Fibroblast of skin of left quadriceps (primary cell): ENCODE results near the gene FBRSL1.

Experiments
- DNase-seq, 2 experiments: peaks; one replicate each; pipeline ENCODE4 v3.0.0-alpha.2; 2013; ENCODE audit warnings: low read depth in 2 of 2

The FBRSL1 gene

GRCh38 chr12:132496358-132496669 is 6.4 kb downstream of the FBRSL1 start:
- DNase-seq = no peak

DNA sequence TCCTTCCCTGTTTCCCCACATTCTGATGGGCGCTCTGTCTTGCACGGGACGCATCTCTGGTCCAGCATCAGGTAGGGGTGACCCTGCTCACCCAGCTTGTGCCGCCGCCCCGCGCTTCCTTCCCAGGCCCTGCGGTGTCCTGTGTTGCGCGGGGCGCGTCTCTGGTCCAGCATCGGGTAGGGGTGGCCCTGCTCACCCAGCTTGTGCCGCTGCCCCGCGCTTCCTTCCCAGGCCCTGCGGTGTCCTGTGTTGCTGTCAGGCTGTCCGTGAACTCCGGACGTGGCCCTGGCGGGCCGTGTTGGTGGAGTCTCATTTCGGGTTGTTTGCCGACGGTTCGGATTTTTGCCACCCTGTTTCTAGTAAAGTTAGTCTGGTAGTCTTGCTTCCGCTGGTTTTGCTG is 6.8 kb downstream of the FBRSL1 start:
- DNase-seq = no peak

DNA sequence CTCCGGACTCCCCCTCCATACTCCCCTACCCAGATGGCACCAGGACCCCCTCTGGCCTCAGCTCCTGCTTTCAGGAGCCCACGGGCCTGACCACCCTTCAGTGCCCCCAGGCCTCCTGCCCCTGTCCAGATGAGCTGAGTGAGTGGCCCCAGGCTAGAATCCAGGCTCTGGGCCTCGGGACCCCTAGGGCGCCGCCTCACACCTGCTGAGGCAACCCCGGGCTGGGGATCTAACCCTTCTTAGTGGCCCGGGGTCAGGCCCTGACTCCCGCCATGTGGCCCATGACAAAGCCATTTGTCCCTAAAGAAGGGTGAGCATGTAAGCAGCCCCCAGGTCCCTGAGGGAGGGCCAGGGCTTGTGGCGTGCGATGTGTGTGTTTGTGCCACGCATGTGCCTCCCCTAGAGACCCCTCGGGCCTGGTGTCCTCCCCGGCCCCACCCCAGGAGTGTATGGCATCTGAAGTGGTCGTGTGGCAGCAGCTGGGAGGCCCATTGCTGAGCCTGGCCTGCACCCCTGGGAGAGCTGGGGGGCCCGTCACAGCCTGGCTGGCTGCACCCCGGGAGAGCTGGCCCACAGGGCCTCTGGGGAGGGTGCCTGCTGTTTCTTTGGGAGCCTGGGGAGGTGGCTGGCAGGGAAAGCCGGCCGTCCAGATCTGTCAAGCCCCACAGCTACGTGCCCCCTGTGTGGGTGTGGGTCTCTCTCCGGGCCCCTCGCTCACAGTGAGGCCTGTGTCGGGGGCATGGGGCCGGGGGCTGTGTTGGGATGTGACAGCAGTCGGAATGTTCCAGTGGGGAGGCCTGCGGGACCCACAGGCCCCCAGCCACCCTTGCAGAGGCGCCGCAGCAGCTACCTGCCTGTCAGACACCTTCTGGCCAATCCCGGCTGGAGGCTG is 7.8 kb downstream of the FBRSL1 start:
- DNase-seq = no peak

DNA sequence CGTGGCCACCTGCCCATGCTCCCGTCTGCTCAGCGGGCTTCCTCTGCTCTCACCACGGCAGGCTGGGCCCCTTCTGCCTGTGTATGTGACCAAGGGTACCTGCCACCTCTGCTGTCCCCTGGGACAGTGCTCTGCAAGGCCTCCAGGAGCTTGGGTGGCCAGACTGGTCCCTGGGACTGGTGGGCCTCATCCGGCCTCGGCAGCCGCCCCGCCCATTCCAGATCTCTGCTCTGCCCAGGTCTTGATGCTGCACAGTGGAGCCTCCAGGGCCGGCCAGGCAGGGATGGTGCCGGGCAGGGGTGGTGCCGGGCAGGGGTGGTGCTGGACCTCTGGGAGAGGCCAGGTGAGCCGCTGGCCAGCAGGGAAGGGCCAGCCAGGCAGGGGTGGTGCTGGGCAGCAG is 9.0 kb downstream of the FBRSL1 start:
- DNase-seq = no peak

GRCh38 chr12:132500142-132500855 is 10.3 kb downstream of the FBRSL1 start:
- no peak for DNase-seq

DNA sequence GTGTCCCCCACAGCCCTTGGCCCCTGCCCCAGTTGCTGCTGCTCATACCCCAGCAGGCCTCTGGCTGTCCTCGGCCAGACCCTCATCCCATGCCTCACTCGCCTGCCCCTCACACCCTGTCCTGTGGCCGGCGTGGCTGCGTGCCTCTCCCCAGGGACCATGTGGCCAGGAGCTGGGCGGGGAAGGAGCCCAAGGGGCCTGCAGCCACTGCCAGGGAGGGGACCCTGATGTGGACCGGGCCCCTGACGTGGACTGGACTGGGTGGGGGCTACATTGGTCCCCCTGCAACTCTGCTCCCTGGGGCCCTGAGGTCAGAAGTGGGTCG is 10.9 kb downstream of the FBRSL1 start:
- no peak for DNase-seq

GRCh38 chr12:132501204-132501940 is 11.4 kb downstream of the FBRSL1 start:
- DNase-seq = no peak

DNA sequence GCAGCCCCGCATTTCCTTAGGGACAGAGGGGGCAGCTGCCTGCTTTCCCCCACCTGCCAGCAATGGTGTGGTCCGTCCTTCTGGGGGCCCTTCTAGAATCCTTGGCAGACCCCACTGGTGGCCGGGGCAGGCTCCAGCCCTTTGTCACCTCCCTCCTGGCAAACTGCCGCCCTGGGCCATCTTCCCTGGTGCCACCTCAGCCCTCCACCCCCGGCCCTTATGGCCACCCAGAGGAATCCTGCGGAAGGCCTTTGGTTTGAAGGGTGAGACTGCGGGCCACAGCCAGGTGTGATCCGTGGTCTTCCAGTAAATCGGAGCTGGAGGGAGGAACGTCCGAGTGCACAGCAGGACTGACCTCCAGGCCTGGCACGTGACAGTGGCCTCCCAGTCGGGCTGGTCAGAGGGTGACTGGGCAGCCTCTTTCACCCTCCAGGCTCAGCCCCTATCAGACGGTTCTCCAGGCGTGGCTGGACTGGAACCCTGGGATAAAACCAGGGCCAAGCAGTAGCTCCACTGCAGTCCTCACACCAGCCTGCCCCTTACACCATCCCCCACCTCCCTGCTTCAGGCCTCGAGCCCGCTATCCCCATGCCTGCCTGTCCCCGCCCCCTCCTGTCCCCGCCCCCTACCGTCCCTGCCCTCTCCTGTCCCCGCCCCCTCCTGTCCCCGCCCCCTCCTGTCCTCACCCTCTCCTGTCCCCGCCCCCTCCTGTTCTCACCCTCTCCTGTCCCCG is 12.4 kb downstream of the FBRSL1 start:
- no peak for DNase-seq

- no peak for DNase-seq
Measured at GRCh38 chr12:132502882-132503193, 12.9 kb downstream of the FBRSL1 start.

- no peak for DNase-seq
Measured at GRCh38 chr12:132503618-132504204, 13.8 kb downstream of the FBRSL1 start.

- no peak for DNase-seq
Measured at GRCh38 chr12:132505105-132505851, 15.3 kb downstream of the FBRSL1 start.

- DNase-seq = no peak
Measured at GRCh38 chr12:132505852-132506219, 15.9 kb downstream of the FBRSL1 start.

- DNase-seq = peak; percentile 47 to 51
Measured at GRCh38 chr12:132506328-132507160, 16.6 kb downstream of the FBRSL1 start.

DNA sequence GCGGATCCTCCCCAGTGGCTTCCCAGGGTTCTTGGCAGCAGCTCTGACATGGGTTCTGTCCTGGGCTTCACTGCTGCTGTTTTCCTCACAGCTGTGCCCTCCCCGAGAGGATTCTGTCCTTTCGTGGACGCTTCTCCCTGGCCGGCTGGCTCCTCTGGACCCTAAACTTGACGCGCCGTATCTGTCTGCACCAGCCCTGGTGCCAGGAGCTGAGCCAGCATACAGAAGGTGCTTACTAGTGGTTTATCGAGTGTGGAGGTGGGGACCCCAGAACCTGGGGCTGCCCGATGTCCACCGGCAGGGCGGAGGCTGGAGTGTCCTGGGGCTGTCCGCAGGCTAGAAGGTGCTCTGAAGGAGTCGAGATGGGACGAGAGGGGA is 17.2 kb downstream of the FBRSL1 start:
- no peak for DNase-seq

DNA sequence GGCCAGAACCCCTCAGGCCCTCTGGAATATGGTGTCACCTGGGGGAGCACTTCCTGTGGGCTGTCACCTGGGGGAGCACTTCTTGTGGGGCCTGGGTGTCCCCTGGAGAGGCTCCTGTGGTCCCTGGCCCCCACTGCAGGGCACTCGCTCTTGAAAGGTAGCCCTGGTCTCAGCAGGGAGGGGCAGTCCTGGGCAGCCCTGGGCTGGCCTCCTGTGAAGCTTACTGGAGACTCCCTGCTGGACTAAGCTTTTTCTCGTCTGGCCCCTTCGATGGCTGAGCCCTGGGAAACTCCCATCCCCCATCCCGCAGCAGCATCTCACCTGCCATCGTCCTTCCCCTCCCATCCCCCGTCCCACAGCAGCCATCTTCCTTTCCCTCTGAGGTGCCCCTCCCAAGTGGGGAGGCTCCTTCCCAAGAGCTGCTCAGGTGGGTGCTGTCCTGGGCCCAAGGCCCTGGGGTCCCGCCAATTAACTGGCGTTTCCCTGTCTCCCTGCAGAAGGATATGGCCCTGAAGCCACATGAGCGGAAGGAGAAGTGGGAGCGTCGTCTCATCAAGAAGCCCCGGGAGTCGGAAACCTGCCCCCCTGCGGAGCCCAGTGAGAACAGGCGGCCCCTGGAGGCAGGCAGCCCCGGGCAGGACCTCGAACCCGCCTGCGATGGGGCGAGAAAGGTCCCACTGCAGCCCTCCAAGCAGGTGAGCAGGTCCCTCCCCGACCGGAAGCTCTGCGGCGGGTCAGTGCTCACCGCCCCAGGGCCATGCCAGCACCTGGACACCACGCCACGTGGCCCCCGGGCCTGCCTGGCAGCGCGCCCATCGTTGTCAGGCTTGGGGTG is 17.9 kb downstream of the FBRSL1 start:
- DNase-seq = no peak

DNA sequence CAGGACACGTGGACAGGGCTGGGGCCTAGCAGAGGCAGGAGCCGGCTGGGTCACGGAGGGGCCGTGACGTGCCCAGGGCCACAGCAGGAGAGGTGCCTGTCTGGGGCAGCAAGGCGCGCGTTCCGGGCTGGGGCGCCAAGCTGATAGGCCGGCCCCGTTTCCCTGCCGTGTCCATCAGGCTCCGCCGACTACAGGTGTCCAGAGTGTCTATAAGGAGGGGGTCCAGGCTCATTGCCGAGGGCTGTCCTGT is 18.5 kb downstream of the FBRSL1 start:
- no peak for DNase-seq

GRCh38 chr12:132508860-132509732 is 19.1 kb downstream of the FBRSL1 start:
- no peak for DNase-seq

DNA sequence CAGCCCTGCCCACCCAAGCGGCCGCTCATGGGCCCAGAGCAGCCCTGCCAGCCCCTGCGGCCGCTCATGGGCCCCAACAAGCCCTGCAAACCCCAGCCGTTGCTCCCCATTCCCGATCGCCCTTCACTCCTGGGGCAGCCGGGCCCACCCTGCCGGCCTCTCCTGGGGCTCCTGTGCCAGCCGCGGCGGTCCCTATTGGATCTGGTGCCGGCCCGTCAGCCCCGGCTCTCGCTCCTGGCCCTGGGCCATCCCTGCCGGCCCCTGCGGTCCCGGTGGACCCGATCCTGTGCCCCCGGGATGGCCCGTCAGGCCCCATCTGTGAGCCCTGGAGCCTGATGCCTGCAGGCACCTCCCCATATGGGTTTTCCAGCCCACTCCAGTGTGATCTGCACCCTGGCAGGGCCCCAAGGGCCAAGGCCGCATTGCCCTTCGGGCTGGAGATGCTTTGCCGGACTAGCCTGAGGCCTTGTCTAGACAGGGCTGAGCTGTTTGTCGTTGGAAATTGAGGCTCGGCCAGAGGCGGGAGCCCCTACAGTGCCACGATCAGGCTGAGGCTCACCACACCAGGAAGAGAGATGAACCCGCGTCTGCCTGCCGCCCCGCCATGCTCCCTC is 20.3 kb downstream of the FBRSL1 start:
- DNase-seq = no peak
